Ovary (tissue), 9 donors: Measurements from ENCODE around the gene PRRT2. TPM values are rescaled to one million over a fixed set of nuclear protein-coding genes. Genes with fewer than 3 reads are reported as not detected.

ENCODE experiments used
- DNase-seq, 5 donors: peaks; one replicate each; pipeline ENCODE4 v3.0.0-alpha.2; 2019 to 2020
- H3K27ac ChIP-seq, 2 donors: fragments of 200-600 bp; one replicate each; pipeline versions ENCODE4 v1.5.1 to v1.8.0; 2019 to 2022
- H3K27me3 ChIP-seq: fragments of 200-600 bp; one replicate; pipeline ENCODE4 v1.8.0; 2022
- H3K36me3 ChIP-seq: fragments of 200-600 bp; sonication (generic); one replicate; pipeline ENCODE4 v1.5.1; 2019
- H3K4me1 ChIP-seq: one replicate; pipeline ENCODE4 v1.8.1; 2013; ENCODE audit warnings: mild to moderate bottlenecking, moderate library complexity; ENCODE audit not compliant: insufficient read depth
- H3K4me3 ChIP-seq: fragments of 200-600 bp; sonication (generic); one replicate; pipeline ENCODE4 v1.5.1; 2017
- H3K9me3 ChIP-seq, 2 donors: fragments of 200-600 bp in 1 of 2; sonication (generic) in 1 of 2; one replicate each; pipeline versions ENCODE4 v1.5.1 to v1.8.1; 2013 to 2019; ENCODE audit warnings: mild to moderate bottlenecking in 1 of 2, moderate library complexity in 1 of 2
- CTCF ChIP-seq, 3 donors: fragments of 450-650 bp in 2 of 3; fragments of 200-600 bp in 1 of 3; IDR thresholded peaks; one replicate each; pipeline versions ENCODE4 v1.5.1 to v1.8.0; 2016 to 2022; ENCODE audit warnings: antibody characterized with exemption in 3 of 3, mild to moderate bottlenecking in 1 of 3
- EP300 ChIP-seq: sonication (generic); formaldehyde crosslinking; IDR thresholded peaks from one replicate; pipeline ENCODE4 v1.6.1; 2017; ENCODE audit warnings: antibody characterized with exemption
- POLR2A ChIP-seq: fragments of 450-650 bp; IDR thresholded peaks from one replicate; pipeline ENCODE4 v1.6.1; 2017; ENCODE audit warnings: antibody characterized with exemption, mild to moderate bottlenecking, moderate library complexity
- WGBS, 3 donors: extraction: QIAGEN DNeasy Blood & Tissue Kit in 1 of 3; methylation state at CpG; one replicate each; pipeline versions ENCODE4 v1.1.5 to v1.1.7; 2013 to 2017; 5-methylcytosine and 5-hydroxymethylcytosine counted together
- intact Hi-C, 4 donors: fragments of 100-400 bp; cut with DNase I; formaldehyde crosslinking; loops; one replicate each; pipeline versions ENCODE4 v1.11.0 to v1.15.1; 2022 to 2023
- polyA plus RNA-seq, 2 donors: library from polyadenylated mRNA; stranded (reverse); fragments of 200-250 nt in 1 of 2; fragments of 350-450 nt in 1 of 2; fragmentation: Illumina TruSeq in 1 of 2; extraction: RNeasy Lipid Tissue Mini Kit (QIAGEN cat#74804) in 1 of 2; gene quantifications; one replicate each; pipeline ENCODE4 v1.2.3, GENCODE V29; 2013 to 2014
- total RNA-seq, 7 donors: library from RNA; depleted of rRNA in 2 of 7; stranded (reverse); fragments of >200 nt in 2 of 7; fragmentation: NEBNext Ultra II Directional in 3 of 7; extraction: Animal tissue kit (Norgen Biotek cat#: 25700) in 3 of 7; gene quantifications; one replicate each; pipeline versions ENCODE4 v1.1.0 to v1.2.4, GENCODE V29; 2016 to 2023
- donor health status: DM: no; HTN: no; CAD: no; lungs with moderate emphysema.
- donor health status: DM: no; HTN: no; CAD: no.
- donor health status: Bipolar disorder and iron deficiency.
- donor health status: DM: yes; HTN: yes; CAD: no.
- donor health status: DM: no; HTN: no; CAD: no.
- donor health status: DM: yes; HTN: yes; CAD: no.

Gene PRRT2
- total and polyA plus RNA-seq, 9 donors: 6.3 to 64.5 (median 33.4) TPM

GRCh38 chr16:29807426-29808218 lies 4.4 kb upstream of the PRRT2 start:
- H3K4me1 ChIP-seq: peaks cover 18% of the 10 kb centered on the region
- WGBS, 3 donors: 1 to 3% (median 2%) methylated on average over 44 to 69 of the region's 69 CpGs
- DNase-seq: peak; percentile 84 to 89 (median 87)
- TF ChIP-seq CTCF (IDR thresholded peaks at IDR 0.05) (peak; percentile 35 to 81 (median 54)), POLR2A (no peak), EP300 (no peak)
- no peaks in the 10 kb centered on the region for H3K9me3 ChIP-seq
- H3K36me3 ChIP-seq: no peaks in the 10 kb centered on the region
- no peaks in the 10 kb centered on the region for H3K27me3 ChIP-seq
- H3K27ac ChIP-seq: peak overlapping the region; percentile 74 to 89
- intact Hi-C loops: loop anchor here in 2 of 4 donors (2.0 to 10.0 kb wide), 3 partner anchors 41 to 200 kb away; no protein-coding TSS in a partner anchor
- H3K4me3 ChIP-seq: peak overlapping the region; percentile 72

GRCh38 chr16:29808219-29808900 lies 3.6 kb upstream of the PRRT2 start:
- peak; percentile 45 to 70 (median 55) for DNase-seq
- WGBS, 3 donors: 28 to 42% (median 30%) methylated on average over 25 of the region's 25 CpGs
- Histone ChIP-seq H3K27me3 (no peaks in the 10 kb centered on the region), H3K9me3 (no peaks in the 10 kb centered on the region), H3K36me3 (no peaks in the 10 kb centered on the region), H3K4me3 (peak overlapping the region; percentile 72), H3K4me1 (peaks cover 23% of the 10 kb centered on the region), H3K27ac (peak overlapping the region; percentile 74 to 89)
- intact Hi-C loops: loop anchor here in 2 of 4 donors (5.0 to 10.0 kb wide), 2 partner anchors 196 to 199 kb away; no protein-coding TSS in a partner anchor
- TF ChIP-seq POLR2A: no peak
- TF ChIP-seq CTCF (IDR thresholded peaks at IDR 0.05): no peak
- no peak for TF ChIP-seq EP300

- Histone ChIP-seq H3K27ac (peak overlapping the region; percentile 74 to 89), H3K36me3 (no peaks in the 10 kb centered on the region), H3K9me3 (no peaks in the 10 kb centered on the region), H3K4me3 (no peak overlapping the region), H3K27me3 (no peaks in the 10 kb centered on the region), H3K4me1 (peaks cover 27% of the 10 kb centered on the region)
- no peak for TF ChIP-seq POLR2A
- TF ChIP-seq CTCF (IDR thresholded peaks at IDR 0.05): no peak
- no peak for TF ChIP-seq EP300
- WGBS, 3 donors: 54 to 66% (median 57%) methylated on average over 28 to 31 of the region's 31 CpGs
- peak in 4 of 5 donors; percentile 41 to 63 (median 60) for DNase-seq
- intact Hi-C loops: loop anchor here in 2 of 4 donors (5.0 to 10.0 kb wide), 2 partner anchors 196 to 198 kb away; no protein-coding TSS in a partner anchor
Measured at GRCh38 chr16:29809031-29809747, 2.8 kb upstream of the PRRT2 start.
